Natural killer cell (primary cell): ENCODE data around the gene SNAP25. TPM values are rescaled to one million over a fixed set of nuclear protein-coding genes. Genes with fewer than 3 reads are reported as not detected.

ENCODE experiments used
- ATAC-seq, 3 donors: fragments of 150-1000 bp in 2 of 3; fragments of 200-7000 bp in 1 of 3; cut with Tn5 transposase; 1 replicate in 1 of 3; 2 replicates in 2 of 3; pipeline ENCODE4 v1.10.0; 2021; ENCODE audit warnings: mild to moderate bottlenecking in 2 of 3, moderate library complexity in 2 of 3
- DNase-seq, 2 donors: peaks; one replicate each; pipeline versions ENCODE4 v3.0.0 to v3.0.0-alpha.2; 2013 to 2021; ENCODE audit warnings: mixed read lengths in 1 of 2
- H3K27ac ChIP-seq: one replicate; pipeline ENCODE4 v1.5.1; 2013; ENCODE audit warnings: mild to moderate bottlenecking, low read length
- H3K27me3 ChIP-seq: one replicate; pipeline ENCODE4 v1.6.1; 2013; ENCODE audit warnings: low read length; ENCODE audit not compliant: control insufficient read depth, insufficient read depth
- H3K36me3 ChIP-seq: one replicate; pipeline ENCODE4 v1.6.1; 2013; ENCODE audit warnings: low read length; ENCODE audit not compliant: control insufficient read depth, insufficient read depth
- H3K4me1 ChIP-seq: one replicate; pipeline ENCODE4 v1.6.1; 2013; ENCODE audit warnings: low read length; ENCODE audit not compliant: control insufficient read depth, insufficient read depth
- H3K4me3 ChIP-seq: one replicate; pipeline ENCODE4 v1.5.1; 2013; ENCODE audit warnings: low read length
- H3K9me3 ChIP-seq: one replicate; pipeline ENCODE4 v1.6.1; 2013; ENCODE audit warnings: low read length; ENCODE audit not compliant: control insufficient read depth, insufficient read depth
- H3K27ac Mint-ChIP-seq, 2 donors: one replicate each; pipeline ENCODE4 v1.8.0; 2022; ENCODE audit warnings: mild to moderate bottlenecking in 2 of 2, mixed read lengths in 2 of 2, moderate library complexity in 1 of 2
- H3K27me3 Mint-ChIP-seq, 2 donors: one replicate each; pipeline ENCODE4 v1.8.0; 2022; ENCODE audit warnings: low read depth in 2 of 2, mixed read lengths in 2 of 2
- H3K36me3 Mint-ChIP-seq: one replicate; pipeline ENCODE4 v1.8.0; 2022; ENCODE audit warnings: mixed read lengths
- H3K4me1 Mint-ChIP-seq, 2 donors: one replicate each; pipeline ENCODE4 v1.8.0; 2022; ENCODE audit warnings: mixed read lengths in 2 of 2
- H3K4me3 Mint-ChIP-seq: one replicate; pipeline ENCODE4 v1.8.0; 2022; ENCODE audit warnings: mild to moderate bottlenecking, moderate library complexity, mixed read lengths
- H3K9me3 Mint-ChIP-seq, 2 donors: one replicate each; pipeline ENCODE4 v1.8.0; 2022; ENCODE audit warnings: mixed read lengths in 2 of 2
- CTCF ChIP-seq: fragments of 200-600 bp; IDR thresholded peaks from one replicate; pipeline ENCODE4 v1.8.0; 2022; ENCODE audit warnings: antibody characterized with exemption
- WGBS: methylation state at CpG from one replicate; pipeline ENCODE4 v1.1.7; 2013; ENCODE audit warnings: missing lambda C conversion rate; ENCODE audit not compliant: insufficient coverage; 5-methylcytosine and 5-hydroxymethylcytosine counted together
- intact Hi-C: fragments of 100-400 bp; cut with micrococcal nuclease; formaldehyde crosslinking; loops from one replicate; pipeline ENCODE4 v1.14.2; 2022
- total RNA-seq, 4 donors: library from RNA; stranded (reverse); fragments of 120-200 nt in 1 of 4; gene quantifications; one replicate each; pipeline versions ENCODE4 v1.2.3 to v1.2.4, GENCODE V29; 2013 to 2022

Gene SNAP25
- total RNA-seq, 3 donors from 2014 or later (not counting 1 experiment from before 2014, with no cell fraction given): not detected

- no peak overlapping the region for H3K27ac Mint-ChIP-seq
- Histone ChIP-seq H3K4me1 (peaks cover 17% of the 10 kb centered on the region), H3K27me3 (peaks cover 30% of the 10 kb centered on the region), H3K4me3 (no peak overlapping the region), H3K9me3 (no peaks in the 10 kb centered on the region), H3K27ac (no peak overlapping the region), H3K36me3 (no peaks in the 10 kb centered on the region)
- H3K4me1 Mint-ChIP-seq: peaks cover 17 to 18% of the 10 kb centered on the region in 2 donors
- H3K9me3 Mint-ChIP-seq: no peaks in the 10 kb centered on the region
- H3K4me3 Mint-ChIP-seq: no peak overlapping the region
- no peak for DNase-seq
- peaks cover 39 to 42% of the 10 kb centered on the region in 2 donors for H3K27me3 Mint-ChIP-seq
- 94% methylated on average over 2 of the region's 4 CpGs for WGBS
- intact Hi-C loops: loop anchor here (2.0 kb wide), 1 partner anchor 131 kb away; no protein-coding TSS in a partner anchor
- ATAC-seq: no peak
- no peak for TF ChIP-seq CTCF
- no peaks in the 10 kb centered on the region for H3K36me3 Mint-ChIP-seq
Observed at GRCh38 chr20:10219993-10220750, 1.5 kb downstream of the SNAP25 start.

GRCh38 chr20:10221021-10221420, 2.4 kb downstream of the SNAP25 start:
- Histone ChIP-seq H3K4me1 (peaks cover 17% of the 10 kb centered on the region), H3K4me3 (no peak overlapping the region), H3K9me3 (no peaks in the 10 kb centered on the region), H3K27me3 (peaks cover 31% of the 10 kb centered on the region), H3K36me3 (no peaks in the 10 kb centered on the region), H3K27ac (no peak overlapping the region)
- DNase-seq (no peak), ATAC-seq (no peak)
- H3K9me3 Mint-ChIP-seq: no peaks in the 10 kb centered on the region
- no peak overlapping the region for H3K4me3 Mint-ChIP-seq
- intact Hi-C loops: no loop called here
- 96% methylated on average over 6 of the region's 6 CpGs for WGBS
- no peak overlapping the region for H3K27ac Mint-ChIP-seq
- peaks cover 38 to 46% of the 10 kb centered on the region in 2 donors for H3K27me3 Mint-ChIP-seq
- peaks cover 17 to 18% of the 10 kb centered on the region in 2 donors for H3K4me1 Mint-ChIP-seq
- no peaks in the 10 kb centered on the region for H3K36me3 Mint-ChIP-seq
- TF ChIP-seq CTCF: no peak

GRCh38 chr20:10225439-10226060, 6.9 kb downstream of the SNAP25 start:
- Mint-ChIP-seq H3K27me3 (peaks cover 28 to 47% of the 10 kb centered on the region in 2 donors), H3K27ac (no peak overlapping the region), H3K4me1 (peaks cover 0 to 4% of the 10 kb centered on the region in 2 donors)

More at GRCh38 chr20:10225439-10226060, 6.9 kb downstream of the SNAP25 start:
- intact Hi-C loops: no loop called here
- Mint-ChIP-seq H3K36me3 (no peaks in the 10 kb centered on the region), H3K4me3 (no peak overlapping the region), H3K9me3 (no peaks in the 10 kb centered on the region)
- Histone ChIP-seq H3K4me3 (no peak overlapping the region), H3K27ac (no peak overlapping the region), H3K4me1 (no peaks in the 10 kb centered on the region), H3K27me3 (peaks cover 5% of the 10 kb centered on the region), H3K36me3 (no peaks in the 10 kb centered on the region), H3K9me3 (no peaks in the 10 kb centered on the region)
- no peak for ATAC-seq
- no peak for DNase-seq
- 50% methylated on average over 1 of the region's 1 CpG for WGBS
- no peak for TF ChIP-seq CTCF
